GM21423 (cell line): Measurements from ENCODE around the gene COMT.
"Not testable (repeated sequence)": the region's sequence is repeated elsewhere in the genome, so short reads cannot be mapped to it uniquely, and the experiment has no call there.

Source experiments
- ATAC-seq: cut with Tn5 transposase; IDR thresholded peaks from one replicate; pipeline ENCODE4 v1.9.1; 2021; ENCODE audit warnings: mild to moderate bottlenecking, moderate library complexity; ENCODE audit not compliant: unreplicated experiment

The COMT gene

GRCh38 chr22:19941365-19942082, at the start of gene COMT, which contains the start of gene TXNRD2:
Gene COMT, plus strand, starts transcription at chr22:19941772. Its CDS starts 20,755 bp downstream, at chr22:19962527.
Gene TXNRD2, minus strand, starts transcription at chr22:19941818. Its CDS starts 15 bp downstream, at chr22:19941803.
- peak; percentile 62 for ATAC-seq

DNA sequence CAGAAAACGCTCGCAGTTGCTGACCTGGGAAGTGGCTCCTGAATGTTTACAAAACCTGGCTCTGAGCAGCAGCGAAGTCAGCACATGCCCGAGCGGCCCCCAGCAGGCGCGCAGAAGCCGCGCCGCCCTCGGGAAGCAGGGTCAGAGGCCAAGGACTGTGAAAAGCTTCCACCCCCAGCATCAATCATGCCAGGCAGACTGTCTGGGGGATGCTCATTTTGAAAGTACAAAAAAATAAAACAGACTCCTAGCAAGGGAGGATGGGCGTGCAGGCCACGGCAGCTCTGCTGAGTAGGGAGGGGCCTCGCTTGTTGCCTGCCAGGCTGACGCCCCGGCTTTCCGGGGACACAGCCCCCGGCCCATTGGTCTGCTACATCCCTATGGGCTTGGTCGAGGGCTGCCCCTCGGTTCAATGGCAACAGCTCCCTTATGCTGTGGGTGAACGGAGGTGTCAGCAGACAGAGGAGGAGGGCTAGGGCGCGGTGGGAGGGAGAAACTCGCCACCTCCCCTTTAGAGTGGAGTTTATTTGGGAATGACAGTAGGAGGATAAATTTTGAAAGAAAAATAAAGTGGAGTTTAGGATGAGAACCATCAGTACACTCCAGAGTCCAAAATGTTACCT, 49.2 kb upstream of the COMT start:
- ATAC-seq: no peak

GRCh38 chr22:19892925-19893324, 48.6 kb upstream of the COMT start:
- no peak for ATAC-seq

- no peak for ATAC-seq
These were observed 48.2 kb upstream of the COMT start for GRCh38 chr22:19893363-19893762.

DNA sequence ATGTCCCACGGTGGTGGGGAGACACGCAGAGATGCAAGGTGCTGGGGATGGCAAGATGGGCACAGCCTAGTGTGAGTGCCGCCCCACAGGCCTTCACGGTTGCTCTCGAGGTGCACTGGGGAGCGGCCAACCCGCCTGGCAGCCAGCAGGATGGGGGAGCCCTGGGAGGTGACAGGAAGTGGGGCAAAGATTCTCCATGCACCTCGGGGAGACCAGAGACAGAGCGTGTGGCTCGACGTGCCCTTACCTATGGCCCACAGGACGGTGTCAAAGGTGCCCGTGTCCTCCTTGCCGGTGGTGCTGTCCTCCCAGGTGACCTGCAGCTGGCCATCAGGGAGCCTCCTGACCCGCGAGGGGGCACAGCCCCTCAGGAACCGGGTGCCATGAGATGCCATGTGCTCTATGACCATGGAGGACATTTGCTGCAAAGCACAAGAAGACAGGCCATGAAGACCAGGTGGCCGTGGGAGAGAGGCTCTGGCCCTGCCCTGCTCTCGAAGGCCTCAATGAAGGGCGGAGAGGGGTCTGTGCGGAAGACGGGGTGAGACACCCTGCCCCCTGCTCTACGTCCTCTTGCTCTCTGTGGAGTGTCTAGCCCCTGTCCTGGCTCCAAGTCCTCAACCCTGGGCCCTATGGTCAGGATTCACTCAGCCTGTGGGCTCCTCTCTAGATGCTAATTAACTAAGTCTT, 46.3 kb upstream of the COMT start:
- ATAC-seq: no peak

DNA sequence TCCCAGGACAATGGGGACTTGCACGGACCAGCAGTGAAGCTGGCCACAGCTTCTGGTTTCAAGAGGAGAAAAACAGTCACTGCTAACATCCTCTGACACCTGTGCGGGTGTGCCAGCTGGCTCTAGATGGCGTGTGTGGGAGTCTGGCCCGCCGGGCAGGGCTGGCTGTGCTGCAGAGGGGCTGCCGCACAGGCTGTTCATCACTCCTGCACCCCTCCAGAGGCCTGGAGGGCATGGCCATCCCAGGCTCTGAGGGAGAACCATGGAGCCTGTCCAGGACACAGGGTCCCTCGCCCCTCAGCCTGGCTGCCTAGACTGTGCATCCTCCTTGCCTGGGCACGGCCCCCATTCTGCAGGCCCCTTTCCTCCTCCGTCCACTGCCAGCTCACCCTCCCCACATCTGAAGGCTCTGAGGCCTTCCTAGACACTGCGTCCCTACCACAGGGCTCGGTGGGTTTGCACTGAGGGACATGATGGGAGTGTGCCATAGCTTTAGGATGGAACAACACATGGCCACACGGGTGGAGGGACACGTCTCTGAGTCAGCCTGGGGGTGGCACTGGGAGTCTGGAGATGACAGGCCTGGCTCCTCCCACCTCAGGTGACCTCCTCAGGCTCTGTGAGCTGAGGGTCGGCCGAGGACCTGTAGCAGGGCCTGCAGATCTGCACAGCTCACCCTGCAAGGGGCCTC, 44.8 kb upstream of the COMT start:
- no peak for ATAC-seq

GRCh38 chr22:19897726-19898125, 43.8 kb upstream of the COMT start:
- no peak for ATAC-seq

DNA sequence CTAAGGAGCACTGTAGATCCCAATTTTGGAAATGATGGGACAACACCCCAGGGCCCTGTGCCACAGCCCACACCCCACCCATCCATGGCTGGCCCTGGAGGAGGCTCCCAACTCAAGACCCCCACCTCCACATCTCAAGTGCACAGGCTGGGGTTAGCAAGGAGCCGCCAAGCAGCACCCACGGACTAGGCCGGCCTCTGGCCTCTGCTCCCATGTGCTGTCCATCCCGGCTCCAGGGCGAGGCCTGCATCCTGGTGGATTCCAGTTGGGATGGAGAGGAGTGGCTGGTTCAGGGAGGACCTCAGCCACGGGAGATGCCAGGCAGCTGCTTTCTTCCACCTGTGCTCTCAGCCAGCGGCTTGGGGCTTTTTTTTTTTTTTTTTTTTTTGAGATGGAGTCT, 43.4 kb upstream of the COMT start:
- no peak for ATAC-seq

- no peak for ATAC-seq
These were observed 42.6 kb upstream of the COMT start for GRCh38 chr22:19898831-19899567.

GRCh38 chr22:19900707-19901436, 40.7 kb upstream of the COMT start:
- ATAC-seq: no peak

DNA sequence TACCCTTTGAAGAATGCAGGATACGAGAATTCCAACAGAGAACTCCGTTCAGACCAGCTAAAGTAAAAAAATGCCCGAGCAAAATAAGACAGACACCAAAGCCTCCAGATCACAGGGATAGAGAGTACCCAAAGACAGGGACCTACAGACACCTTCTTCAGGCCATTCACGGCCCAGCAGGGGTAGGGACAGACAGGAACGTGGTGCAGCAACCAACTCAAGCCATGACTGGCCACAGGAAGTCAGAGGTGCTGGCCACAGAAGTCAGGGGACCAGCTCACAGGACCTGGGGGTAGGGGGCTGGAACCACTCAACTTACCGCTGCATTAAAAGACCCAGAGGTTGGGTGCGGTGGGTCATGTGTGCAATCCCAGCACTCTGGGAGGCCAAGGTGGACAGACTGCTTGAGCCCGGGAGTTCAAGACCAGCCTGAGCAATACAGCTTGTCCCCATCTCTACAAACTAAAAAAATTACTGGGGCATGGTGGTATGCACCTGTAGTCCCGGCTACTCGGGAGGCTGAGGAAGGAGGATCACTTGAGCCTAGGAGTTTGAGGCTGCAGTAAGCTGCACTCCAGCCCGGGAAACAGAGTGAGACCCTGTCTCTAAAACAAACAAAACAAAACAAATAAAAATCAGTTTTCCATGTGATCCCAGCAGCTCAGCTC, 39.9 kb upstream of the COMT start:
- ATAC-seq: no peak

- ATAC-seq: no peak
These were observed 39.3 kb upstream of the COMT start for GRCh38 chr22:19902245-19902715.

DNA sequence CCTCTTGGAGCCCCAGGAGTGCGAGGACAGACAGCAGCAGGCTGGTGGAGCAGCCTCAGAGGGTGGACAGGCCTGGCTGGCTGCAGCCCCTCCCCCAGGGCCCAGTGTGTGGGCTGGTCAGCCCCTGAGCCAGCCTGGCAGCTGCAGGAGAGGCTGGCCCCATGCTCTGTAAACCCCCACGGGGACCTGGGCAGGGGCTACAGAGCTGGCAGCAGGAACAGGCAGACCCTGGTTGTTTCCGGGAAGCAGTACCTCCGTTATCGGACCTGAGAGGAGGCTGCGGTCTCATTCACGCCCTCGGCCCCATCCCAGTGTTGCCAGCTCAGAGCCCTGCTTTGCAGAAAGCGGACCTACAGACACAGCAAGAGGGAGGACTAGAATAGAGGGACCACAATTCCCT, 38.5 kb upstream of the COMT start:
- ATAC-seq: no peak

DNA sequence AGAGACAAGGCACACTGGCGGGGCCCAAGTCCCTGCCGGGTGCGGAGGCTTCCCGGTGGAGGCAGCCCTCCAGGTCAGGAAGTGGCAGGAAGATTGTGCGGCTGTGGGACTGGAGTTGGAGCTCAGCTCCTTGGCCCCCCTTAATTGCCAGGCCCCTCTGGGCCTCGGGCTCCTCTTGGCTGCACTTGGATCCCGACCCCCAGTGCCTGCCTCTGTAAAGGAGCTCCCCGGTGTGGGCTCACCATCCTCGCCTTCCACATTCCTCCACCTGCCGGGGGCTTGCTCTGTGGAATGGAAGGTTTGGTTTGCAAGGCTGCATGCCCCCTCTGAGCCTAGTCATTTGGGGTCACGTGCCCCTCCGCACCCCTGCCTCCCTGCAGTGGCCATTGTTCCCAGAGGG, 38.1 kb upstream of the COMT start:
- ATAC-seq: no peak

GRCh38 chr22:19904174-19904856, 37.3 kb upstream of the COMT start:
- no peak for ATAC-seq

- no peak for ATAC-seq
These were observed 36.6 kb upstream of the COMT start for GRCh38 chr22:19904935-19905334.

GRCh38 chr22:19905347-19906276, 36.0 kb upstream of the COMT start:
- no peak for ATAC-seq

- not testable (repeated sequence) for ATAC-seq
These were observed 34.7 kb upstream of the COMT start for GRCh38 chr22:19906864-19907263.
